GM12875 (cell line): ENCODE measurements around the gene DESI2.

Source experiments
- H3K4me3 ChIP-seq: one replicate; pipeline ENCODE4 v1.5.1; 2011; ENCODE audit warnings: low read depth, low read length, control low read depth
- TF ChIP-seq, protein P1 (sequence below): IDR thresholded peaks from 2 replicates; pipeline ENCODE4 v1.5.1; 2011; ENCODE audit warnings: low read depth, mild to moderate bottlenecking, control low read depth, inconsistent platforms, low read length, moderate library complexity, borderline replicate concordance; ENCODE audit not compliant: insufficient read depth

The DESI2 gene

DNA sequence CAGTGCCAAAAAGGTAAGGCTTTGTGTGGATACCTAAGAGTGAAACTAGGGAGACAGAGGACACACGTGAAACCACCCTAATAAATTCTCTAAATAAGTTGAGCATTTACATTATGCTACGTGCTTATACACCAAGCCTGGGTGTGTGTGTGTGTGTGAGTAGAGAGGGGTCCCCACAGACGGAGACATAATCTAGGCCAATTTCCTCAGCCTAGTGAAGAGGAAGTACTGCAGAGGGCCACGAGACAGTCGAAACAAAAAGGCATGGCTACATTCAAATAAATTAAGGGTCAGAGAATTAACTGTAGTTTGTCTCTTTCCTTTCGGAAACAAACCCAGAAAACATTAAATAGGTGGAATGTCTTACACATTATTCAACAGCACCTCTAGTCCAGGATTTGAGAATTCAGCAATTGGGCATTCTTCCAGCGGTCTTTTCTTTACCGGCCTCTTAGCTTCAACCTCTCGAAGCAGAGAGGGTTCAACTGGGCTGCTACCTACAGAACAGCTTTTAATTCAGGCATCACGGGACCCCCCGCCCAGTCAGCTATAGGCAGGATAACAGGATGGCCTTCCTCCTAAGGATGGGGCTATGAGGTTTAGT is 75.0 kb downstream of the DESI2 start:
- TF ChIP-seq, protein P1, sequence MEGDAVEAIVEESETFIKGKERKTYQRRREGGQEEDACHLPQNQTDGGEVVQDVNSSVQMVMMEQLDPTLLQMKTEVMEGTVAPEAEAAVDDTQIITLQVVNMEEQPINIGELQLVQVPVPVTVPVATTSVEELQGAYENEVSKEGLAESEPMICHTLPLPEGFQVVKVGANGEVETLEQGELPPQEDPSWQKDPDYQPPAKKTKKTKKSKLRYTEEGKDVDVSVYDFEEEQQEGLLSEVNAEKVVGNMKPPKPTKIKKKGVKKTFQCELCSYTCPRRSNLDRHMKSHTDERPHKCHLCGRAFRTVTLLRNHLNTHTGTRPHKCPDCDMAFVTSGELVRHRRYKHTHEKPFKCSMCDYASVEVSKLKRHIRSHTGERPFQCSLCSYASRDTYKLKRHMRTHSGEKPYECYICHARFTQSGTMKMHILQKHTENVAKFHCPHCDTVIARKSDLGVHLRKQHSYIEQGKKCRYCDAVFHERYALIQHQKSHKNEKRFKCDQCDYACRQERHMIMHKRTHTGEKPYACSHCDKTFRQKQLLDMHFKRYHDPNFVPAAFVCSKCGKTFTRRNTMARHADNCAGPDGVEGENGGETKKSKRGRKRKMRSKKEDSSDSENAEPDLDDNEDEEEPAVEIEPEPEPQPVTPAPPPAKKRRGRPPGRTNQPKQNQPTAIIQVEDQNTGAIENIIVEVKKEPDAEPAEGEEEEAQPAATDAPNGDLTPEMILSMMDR = no peak
- H3K4me3 ChIP-seq = no peak overlapping the region

DNA sequence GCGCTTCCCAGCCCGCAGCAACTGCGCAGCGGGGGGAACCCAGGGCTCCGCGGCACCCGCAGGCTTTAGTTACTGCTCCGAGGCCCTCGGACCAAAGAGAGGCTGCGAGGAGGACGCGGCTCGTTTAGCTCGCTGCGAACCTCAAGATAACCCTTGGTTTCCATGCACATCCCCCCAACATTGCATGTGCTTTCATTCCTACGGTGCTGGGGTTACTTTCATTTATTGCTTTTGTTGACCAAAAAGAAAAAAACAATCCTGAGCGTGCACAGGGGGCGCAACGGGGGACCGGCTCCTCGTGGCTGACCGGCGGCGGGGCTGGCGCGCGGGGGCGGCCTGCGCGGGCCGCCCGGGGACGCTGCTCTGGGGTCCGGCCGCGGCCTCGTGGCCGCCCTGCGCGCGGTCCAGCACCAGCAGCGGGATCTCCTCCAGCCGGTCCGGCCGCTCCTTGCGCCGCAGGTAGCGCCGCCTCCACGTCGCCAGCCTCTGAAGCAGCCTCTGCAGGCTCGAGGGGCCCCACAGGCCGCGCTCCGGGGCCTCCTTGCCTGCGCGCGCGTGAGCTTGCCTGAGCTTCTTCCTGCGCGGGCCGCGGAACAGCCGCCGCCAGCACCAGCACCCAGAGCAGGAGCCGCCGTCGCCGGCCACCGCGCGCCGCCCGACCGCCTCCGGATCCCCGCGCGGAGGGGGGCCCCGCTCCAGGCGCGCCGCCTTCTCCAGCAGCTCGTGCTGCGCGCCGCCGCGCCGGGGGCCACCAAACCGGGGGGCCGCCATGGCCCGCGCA is 77.4 kb downstream of the DESI2 start:
- TF ChIP-seq, protein P1 = no peak
- H3K4me3 ChIP-seq = peak overlapping the region; percentile 32

DNA sequence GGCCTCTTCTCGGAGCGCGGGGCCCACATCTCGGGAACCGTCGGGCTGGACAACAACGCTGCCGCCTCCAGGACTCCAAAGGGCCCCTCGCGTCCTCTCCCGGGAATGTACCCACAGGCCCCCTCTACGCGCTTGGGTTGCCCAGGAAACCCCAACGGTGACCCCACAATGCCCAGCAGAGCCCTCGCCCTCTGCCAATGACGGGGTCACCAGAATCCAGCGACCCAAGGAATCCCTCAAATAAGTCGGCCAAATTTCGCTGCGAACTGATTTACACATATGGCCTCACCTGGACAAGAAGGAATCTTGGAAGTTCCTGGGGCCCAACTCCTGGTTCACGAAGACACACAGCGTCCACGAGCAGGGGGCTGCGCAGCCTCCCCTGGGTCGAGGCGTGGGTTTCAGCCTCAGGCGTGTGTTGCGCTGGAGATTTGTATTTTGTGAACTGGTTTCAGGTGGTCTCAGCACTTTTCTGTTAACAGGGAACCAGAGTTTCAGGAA is 78.1 kb downstream of the DESI2 start:
- H3K4me3 ChIP-seq = no peak overlapping the region
- TF ChIP-seq, protein P1 = no peak

DNA sequence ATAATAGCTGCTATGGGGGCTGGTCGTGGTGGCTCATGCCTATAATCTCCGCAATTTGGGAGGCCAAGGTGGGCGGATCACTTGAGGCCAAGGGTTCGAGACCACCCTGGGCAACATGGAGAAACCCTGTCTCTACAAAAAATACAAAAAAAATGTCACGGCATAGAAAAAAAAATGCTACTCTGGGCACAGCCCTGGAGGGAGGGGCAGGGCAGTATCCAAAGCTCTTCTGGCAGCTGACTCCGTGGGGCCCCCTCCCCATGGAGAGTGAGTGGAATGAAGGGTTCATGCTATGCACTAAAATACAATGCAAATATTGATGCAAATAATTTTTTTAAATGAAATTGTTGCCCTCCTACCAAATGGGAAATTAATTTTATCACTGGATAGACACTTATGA is 78.7 kb downstream of the DESI2 start:
- TF ChIP-seq, protein P1 = no peak
- no peak overlapping the region for H3K4me3 ChIP-seq

DNA sequence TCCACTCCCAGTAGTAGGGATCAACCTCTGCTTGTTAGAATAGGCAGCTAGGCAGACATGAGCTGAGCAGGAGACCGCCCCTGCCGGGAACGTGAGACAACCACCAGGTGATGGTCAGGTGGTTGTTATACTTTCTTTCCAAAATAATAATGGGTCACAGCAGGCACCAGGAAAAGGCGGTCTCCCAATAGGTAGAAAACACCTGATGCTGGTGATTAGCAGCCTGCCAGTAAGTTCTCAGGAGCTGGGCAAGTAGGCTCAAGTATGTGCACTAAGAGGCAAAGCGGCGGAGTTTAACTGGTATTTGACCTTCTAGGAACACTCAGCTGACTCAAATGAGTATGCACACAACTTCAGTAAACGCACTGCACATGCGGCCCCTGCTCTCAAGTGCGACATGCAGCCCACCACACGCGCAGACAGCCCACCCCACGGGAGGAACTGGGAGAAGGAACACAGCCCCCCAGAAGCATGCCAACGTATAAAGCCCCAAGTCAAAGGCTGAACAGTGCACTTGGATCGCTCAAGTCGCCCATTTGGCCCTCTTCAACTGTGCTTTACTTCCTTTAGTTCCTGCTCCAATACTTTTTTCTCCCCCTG is 80.0 kb downstream of the DESI2 start:
- TF ChIP-seq, protein P1 = no peak
- no peak overlapping the region for H3K4me3 ChIP-seq

DNA sequence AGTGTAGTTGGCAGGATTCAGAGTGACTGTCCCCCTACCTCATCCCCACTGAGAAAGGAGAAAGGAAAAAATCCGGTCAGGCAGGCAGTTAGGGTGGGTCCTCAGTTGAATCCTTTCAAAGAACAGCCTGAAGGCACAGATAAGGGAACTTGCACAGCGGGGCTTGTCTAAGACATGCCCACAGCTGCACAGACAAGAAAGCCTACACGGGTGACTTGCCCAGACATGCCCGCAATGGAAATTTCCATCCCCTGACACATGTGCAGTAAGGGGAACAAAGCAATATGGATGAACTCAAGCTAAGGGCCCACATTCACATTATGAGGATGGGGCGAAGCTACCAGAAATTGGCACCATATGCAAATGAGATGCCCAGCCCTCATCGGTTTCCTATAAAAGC is 82.5 kb downstream of the DESI2 start:
- H3K4me3 ChIP-seq = no peak overlapping the region
- TF ChIP-seq, protein P1 = no peak
